AG04450 (cell line): ENCODE measurements around the gene CFAP107. TPM values are rescaled to one million over a fixed set of nuclear protein-coding genes. Genes with fewer than 3 reads are reported as not detected.

Experiments used
- CTCF ChIA-PET: fragments of 300-600, 350-600 bp; formaldehyde crosslinking; extraction: SDS; loops from one replicate; lab custom pipeline; 2022; ENCODE audit warnings: antibody characterized with exemption, inconsistent platforms; lab: Charles Lee
- POLR2A ChIA-PET: fragments of 350-600 bp; formaldehyde crosslinking; extraction: SDS; loops from one replicate; lab custom pipeline; 2021; ENCODE audit warnings: antibody characterized with exemption, inconsistent platforms; lab: Yijun Ruan, JAX
- DNase-seq: peaks from one replicate; pipeline ENCODE4 v3.0.0-alpha.2; 2011; ENCODE audit warnings: low read depth, low spot score
- H3K27ac ChIP-seq: one replicate; pipeline ENCODE4 v1.5.1; 2012; ENCODE audit warnings: low read depth, low read length, control low read depth
- H3K27me3 ChIP-seq: one replicate; pipeline ENCODE4 v1.6.0; 2012; ENCODE audit warnings: low read length; ENCODE audit not compliant: control insufficient read depth, insufficient read depth
- H3K4me3 ChIP-seq: 2 replicates; pipeline ENCODE4 v1.5.1; 2011; ENCODE audit warnings: mild to moderate bottlenecking, low read depth, low read length, control low read depth
- H3K9me3 ChIP-seq: 2 replicates; pipeline ENCODE4 v1.5.1; 2012; ENCODE audit warnings: low read length; ENCODE audit not compliant: control insufficient read depth, insufficient read depth
- polyA plus RNA-seq: library from polyadenylated mRNA; depleted of rRNA; stranded (reverse); fragments of >200 nt; gene quantifications from 2 replicates; pipeline ENCODE4 v1.2.3, GENCODE V29; 2011
- TF ChIP-seq, protein P1 (sequence below): IDR thresholded peaks from 2 replicates; pipeline ENCODE4 v1.5.1; 2011; ENCODE audit warnings: low read depth, low read length, control low read depth, inconsistent platforms

Gene CFAP107
- polyA plus RNA-seq, 1 experiment, result not detected

DNA sequence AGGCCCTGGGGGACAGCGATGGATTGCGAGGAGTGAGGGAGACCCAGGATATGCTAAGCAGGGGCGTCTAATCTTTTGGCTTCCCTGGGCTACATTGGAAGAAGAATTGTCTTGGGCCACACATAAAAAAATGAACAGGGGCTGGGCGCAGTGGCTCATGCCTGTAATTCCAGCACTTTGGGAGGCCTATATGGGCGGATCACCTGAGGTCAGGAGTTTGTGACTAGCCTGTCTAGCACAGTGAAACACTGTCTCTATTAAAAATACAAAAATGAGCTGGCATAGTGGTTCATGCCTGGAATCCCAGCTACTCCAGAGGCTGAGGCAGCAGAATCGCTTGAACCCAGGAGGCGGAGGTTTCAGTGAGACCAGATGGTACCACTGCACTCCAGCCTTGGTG is 16.8 kb downstream of the CFAP107 start:
- ChIA-PET CTCF (interaction anchor here (0.8 kb wide), 1 partner anchor 1382 kb away, joined by 4 read pairs; no protein-coding TSS in a partner anchor), POLR2A (no interaction called here)
- DNase-seq, result no peak
- peaks cover 40% of the 10 kb centered on the region for H3K9me3 ChIP-seq
- H3K27ac ChIP-seq, result no peak overlapping the region
- H3K4me3 ChIP-seq, result no peak overlapping the region
- TF ChIP-seq, protein P1, sequence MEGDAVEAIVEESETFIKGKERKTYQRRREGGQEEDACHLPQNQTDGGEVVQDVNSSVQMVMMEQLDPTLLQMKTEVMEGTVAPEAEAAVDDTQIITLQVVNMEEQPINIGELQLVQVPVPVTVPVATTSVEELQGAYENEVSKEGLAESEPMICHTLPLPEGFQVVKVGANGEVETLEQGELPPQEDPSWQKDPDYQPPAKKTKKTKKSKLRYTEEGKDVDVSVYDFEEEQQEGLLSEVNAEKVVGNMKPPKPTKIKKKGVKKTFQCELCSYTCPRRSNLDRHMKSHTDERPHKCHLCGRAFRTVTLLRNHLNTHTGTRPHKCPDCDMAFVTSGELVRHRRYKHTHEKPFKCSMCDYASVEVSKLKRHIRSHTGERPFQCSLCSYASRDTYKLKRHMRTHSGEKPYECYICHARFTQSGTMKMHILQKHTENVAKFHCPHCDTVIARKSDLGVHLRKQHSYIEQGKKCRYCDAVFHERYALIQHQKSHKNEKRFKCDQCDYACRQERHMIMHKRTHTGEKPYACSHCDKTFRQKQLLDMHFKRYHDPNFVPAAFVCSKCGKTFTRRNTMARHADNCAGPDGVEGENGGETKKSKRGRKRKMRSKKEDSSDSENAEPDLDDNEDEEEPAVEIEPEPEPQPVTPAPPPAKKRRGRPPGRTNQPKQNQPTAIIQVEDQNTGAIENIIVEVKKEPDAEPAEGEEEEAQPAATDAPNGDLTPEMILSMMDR, result no peak
- H3K27me3 ChIP-seq, result no peaks in the 10 kb centered on the region

DNA sequence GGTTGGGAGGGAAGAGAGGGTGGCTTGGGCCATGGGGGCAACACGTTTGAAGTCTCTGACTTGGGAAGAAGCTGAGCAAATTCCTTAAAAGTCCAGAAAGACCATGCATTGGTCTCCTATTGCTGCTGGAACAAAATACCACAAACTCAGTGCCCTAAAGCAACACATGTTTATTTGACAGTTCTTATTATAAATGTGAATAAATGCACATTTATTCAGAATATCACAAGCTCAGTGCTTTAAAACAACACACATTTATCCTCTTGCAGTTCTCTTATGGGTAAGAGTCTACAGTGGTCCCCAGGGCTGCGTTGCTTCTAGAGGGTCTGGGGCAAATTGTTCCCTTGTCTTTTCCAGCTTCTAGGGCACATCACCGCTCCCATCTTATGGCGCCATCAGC is 17.5 kb downstream of the CFAP107 start:
- no peak overlapping the region for H3K4me3 ChIP-seq
- peaks cover 43% of the 10 kb centered on the region for H3K9me3 ChIP-seq
- TF ChIP-seq, protein P1, result no peak
- H3K27ac ChIP-seq, result no peak overlapping the region
- ChIA-PET POLR2A (no interaction called here), CTCF (no interaction called here)
- no peaks in the 10 kb centered on the region for H3K27me3 ChIP-seq
- no peak for DNase-seq

DNA sequence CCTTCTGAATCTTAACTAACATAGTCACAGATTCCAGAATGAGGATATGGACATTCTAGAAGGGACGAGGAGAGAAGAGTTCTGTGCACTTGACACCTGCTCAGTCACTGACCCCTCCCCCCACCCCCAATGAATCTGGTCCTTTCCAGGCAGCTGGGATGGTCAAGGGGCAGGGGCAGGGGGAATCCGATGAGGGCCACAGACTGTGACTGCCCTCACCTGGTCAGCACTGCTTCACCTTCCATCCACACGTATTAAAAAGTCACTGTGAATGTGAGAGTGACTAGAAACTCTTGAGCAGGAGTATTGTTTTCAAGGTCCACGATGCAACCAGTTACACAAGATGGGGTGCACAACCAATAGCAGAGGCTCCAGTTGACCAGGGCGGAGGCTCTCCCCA is 18.0 kb downstream of the CFAP107 start:
- TF ChIP-seq, protein P1, result no peak
- ChIA-PET POLR2A (no interaction called here), CTCF (no interaction called here)
- no peak overlapping the region for H3K27ac ChIP-seq
- H3K4me3 ChIP-seq, result no peak overlapping the region
- H3K9me3 ChIP-seq, result peaks cover 46% of the 10 kb centered on the region
- DNase-seq, result no peak
- H3K27me3 ChIP-seq, result no peaks in the 10 kb centered on the region

DNA sequence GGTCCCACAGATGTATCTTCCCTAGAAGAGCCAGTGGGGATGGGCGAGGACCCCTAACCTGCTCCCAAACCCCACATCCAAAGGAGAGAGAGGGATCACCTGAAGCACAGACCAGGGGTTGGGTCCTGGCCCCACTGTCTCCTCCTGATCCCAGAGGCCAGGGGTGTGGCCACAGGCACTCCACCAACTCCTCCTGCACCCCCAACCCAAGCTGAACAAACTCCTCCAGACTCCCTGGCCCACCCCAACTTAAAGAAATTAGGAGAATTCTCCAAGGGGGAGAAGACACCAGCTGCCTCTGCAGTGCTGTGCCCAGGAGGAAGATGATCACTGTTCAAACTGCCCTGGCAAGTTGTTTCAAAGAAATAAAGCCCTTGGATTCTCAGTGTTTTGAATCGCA is 23.0 kb downstream of the CFAP107 start:
- no peaks in the 10 kb centered on the region for H3K27me3 ChIP-seq
- peaks cover 29% of the 10 kb centered on the region for H3K9me3 ChIP-seq
- ChIA-PET CTCF (no interaction called here), POLR2A (no interaction called here)
- no peak overlapping the region for H3K27ac ChIP-seq
- DNase-seq, result no peak
- TF ChIP-seq, protein P1, result no peak
- no peak overlapping the region for H3K4me3 ChIP-seq

DNA sequence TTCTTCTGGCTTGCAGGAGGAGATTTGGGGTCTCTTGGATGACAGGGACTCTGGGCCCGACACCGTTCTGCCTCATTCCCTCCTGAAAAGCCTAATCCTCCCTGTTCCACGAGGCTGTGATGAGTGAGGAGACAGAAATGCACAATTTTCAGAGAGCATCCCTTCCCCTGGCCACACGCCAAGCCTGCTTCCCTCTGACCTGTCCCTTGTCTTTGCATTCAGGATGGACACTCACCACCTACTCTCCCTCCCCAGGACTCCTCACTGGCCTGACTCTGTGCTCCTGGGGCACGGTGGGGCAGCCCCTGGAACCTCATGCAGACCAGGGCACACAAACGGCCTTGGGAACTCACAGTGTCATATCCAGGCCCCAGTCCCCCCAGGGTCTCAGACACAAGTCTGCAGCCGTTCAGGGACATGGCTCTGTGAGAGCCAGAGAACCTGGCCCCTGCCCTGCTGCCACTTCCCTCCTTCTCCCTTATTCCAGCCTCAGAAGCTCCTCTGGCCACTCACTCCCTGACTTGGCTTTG is 24.0 kb downstream of the CFAP107 start:
- Histone ChIP-seq H3K9me3 (peaks cover 31% of the 10 kb centered on the region), H3K27me3 (no peaks in the 10 kb centered on the region), H3K4me3 (no peak overlapping the region), H3K27ac (no peak overlapping the region)
- TF ChIP-seq, protein P1, result no peak
- ChIA-PET POLR2A (no interaction called here), CTCF (no interaction called here)
- no peak for DNase-seq
